GM18867 (cell line): ENCODE results near the gene ZNF208.
"Not testable (repeated sequence)": the region's sequence is repeated elsewhere in the genome, so short reads cannot be mapped to it uniquely, and the experiment has no call there.

Source experiments
- ATAC-seq: cut with Tn5 transposase; IDR thresholded peaks from one replicate; pipeline ENCODE4 v1.9.1; 2021; ENCODE audit warnings: mild to moderate bottlenecking, moderate library complexity; ENCODE audit not compliant: unreplicated experiment

ZNF208 gene

DNA sequence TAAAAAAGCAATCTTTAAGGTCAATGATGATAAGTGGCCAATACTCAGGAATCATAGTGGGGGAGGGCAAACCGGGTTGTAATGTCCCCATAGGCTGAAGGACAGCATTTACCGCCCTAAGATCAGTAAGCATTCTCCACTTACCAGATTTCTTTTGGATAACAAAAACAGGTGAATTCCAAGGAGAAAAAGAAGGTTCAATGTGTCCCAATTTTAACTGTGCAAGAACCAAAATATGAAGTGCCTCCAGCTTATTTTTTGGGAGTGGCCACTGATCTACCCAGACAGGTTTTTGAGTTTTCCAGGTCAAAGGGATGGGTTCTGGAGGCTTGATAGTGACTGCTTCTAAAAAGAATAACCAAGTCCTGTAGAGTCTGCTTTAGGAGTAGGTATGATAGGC, 125.2 kb downstream of the ZNF208 start:
- ATAC-seq = not testable (repeated sequence)

DNA sequence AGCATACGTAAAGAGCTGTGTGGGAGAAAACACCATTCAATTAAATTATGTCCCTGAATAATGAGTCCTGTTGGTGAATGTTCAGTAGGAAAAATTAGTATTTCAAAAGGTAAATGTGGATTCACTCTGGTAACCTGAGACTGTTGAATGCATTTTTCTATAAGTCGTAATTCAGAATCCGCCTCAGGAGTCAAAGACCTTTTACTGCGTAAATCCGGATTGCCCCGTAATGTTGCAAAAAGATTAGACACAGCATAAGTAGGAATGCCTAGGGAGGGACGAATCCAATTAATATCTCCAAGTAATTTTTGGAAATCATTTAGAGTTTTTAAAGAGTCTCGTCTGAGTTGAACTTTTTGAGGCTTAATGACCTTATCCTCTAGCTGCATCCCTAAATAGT, 126.0 kb downstream of the ZNF208 start:
- ATAC-seq = not testable (repeated sequence)

DNA sequence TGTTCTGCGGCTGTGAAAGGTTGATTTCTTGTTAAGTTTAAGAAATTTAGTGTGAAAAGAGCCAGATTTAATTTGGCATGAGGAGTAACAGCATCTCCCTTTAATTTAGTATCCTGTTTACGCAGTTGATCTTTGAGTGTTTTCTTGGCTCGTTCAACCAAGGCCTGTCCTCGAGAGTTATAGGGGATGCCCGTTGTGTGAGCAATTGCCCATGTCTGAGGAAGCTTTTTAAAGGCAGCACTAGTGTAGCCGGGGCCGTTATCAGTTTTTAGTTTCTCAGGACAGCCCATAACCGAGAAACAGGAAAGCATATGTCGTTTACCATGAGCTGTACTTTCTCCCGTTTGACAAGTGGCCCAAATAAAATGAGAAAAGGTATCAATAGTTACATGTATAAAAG, 127.2 kb downstream of the ZNF208 start:
- no peak for ATAC-seq
